Neural crest cell (in vitro differentiated cells): Measurements from ENCODE around the gene GJA3. TPM values are rescaled to one million over a fixed set of nuclear protein-coding genes. Genes with fewer than 3 reads are reported as not detected.
A peak's percentile ranks its signal among the peaks of the same experiment; 100 is the strongest.

Experiments
- DNase-seq: peaks from one replicate; pipeline ENCODE4 v3.0.0; 2021; ENCODE audit warnings: low read depth, mixed read lengths, low spot score
- H3K27ac Mint-ChIP-seq: one replicate; pipeline ENCODE4 v1.8.0; 2021; ENCODE audit warnings: mild to moderate bottlenecking, mixed read lengths; ENCODE audit not compliant: unreplicated experiment
- H3K27me3 Mint-ChIP-seq: 2 replicates; pipeline ENCODE4 v1.8.0; 2021; ENCODE audit warnings: low read depth, mild to moderate bottlenecking, mixed read lengths
- H3K36me3 Mint-ChIP-seq: 2 replicates; pipeline ENCODE4 v1.8.0; 2021; ENCODE audit warnings: low read depth, mild to moderate bottlenecking, mixed read lengths
- H3K4me1 Mint-ChIP-seq: 2 replicates; pipeline ENCODE4 v1.8.0; 2021; ENCODE audit warnings: mixed read lengths
- H3K4me3 Mint-ChIP-seq: one replicate; pipeline ENCODE4 v1.8.0; 2021; ENCODE audit warnings: mild to moderate bottlenecking, mixed read lengths
- H3K9me3 Mint-ChIP-seq: 2 replicates; pipeline ENCODE4 v1.8.0; 2021; ENCODE audit warnings: mixed read lengths
- total RNA-seq: library from RNA; stranded (reverse); gene quantifications from 2 replicates; pipeline ENCODE4 v1.2.1, GENCODE V29; 2021
- TF ChIP-seq, protein P1 (sequence below): fragments of 200-600 bp; sonication (generic); conservative IDR thresholded peaks from 2 replicates; pipeline ENCODE4 v1.5.0; 2021; ENCODE audit warnings: antibody characterized with exemption, mild to moderate bottlenecking

The GJA3 gene
- total RNA-seq, 1 donor from 2014 or later, result not detected

DNA sequence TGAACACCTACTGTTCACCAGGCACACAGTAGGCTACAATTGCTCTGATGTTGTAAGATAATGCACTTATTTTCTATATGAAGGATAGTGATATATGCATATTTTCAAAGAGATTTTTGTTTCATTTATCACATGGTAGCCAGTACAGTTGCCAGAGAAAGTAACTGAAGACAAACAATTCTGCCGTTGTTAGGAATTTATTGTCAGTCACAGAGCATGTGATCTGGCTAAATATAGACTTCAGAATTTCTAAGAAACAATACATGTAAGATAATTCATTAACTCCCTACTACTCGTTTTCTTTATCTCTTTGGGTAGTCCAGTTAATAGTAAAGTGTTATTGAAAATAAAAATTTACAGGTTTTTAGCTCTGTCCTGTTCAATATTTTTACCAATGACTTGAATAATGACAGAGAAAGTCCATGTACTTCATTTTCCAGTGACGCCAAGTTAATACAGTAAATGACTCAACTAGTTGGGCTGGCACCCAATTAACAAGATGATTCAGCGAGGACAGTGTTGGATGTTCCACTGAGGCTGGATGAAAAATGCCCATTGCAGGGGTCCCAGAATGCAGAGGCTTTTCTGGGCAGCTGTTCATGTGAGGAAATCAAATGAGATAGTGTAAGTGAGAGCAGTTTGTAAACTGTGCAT, 35.6 kb downstream of the GJA3 start:
- Mint-ChIP-seq H3K36me3 (no peaks in the 10 kb centered on the region), H3K27ac (no peak overlapping the region), H3K4me1 (peaks cover 6% of the 10 kb centered on the region), H3K27me3 (peaks cover 31% of the 10 kb centered on the region), H3K4me3 (no peak overlapping the region), H3K9me3 (no peaks in the 10 kb centered on the region)
- TF ChIP-seq, protein P1, sequence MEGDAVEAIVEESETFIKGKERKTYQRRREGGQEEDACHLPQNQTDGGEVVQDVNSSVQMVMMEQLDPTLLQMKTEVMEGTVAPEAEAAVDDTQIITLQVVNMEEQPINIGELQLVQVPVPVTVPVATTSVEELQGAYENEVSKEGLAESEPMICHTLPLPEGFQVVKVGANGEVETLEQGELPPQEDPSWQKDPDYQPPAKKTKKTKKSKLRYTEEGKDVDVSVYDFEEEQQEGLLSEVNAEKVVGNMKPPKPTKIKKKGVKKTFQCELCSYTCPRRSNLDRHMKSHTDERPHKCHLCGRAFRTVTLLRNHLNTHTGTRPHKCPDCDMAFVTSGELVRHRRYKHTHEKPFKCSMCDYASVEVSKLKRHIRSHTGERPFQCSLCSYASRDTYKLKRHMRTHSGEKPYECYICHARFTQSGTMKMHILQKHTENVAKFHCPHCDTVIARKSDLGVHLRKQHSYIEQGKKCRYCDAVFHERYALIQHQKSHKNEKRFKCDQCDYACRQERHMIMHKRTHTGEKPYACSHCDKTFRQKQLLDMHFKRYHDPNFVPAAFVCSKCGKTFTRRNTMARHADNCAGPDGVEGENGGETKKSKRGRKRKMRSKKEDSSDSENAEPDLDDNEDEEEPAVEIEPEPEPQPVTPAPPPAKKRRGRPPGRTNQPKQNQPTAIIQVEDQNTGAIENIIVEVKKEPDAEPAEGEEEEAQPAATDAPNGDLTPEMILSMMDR, result no peak
- DNase-seq, result no peak

DNA sequence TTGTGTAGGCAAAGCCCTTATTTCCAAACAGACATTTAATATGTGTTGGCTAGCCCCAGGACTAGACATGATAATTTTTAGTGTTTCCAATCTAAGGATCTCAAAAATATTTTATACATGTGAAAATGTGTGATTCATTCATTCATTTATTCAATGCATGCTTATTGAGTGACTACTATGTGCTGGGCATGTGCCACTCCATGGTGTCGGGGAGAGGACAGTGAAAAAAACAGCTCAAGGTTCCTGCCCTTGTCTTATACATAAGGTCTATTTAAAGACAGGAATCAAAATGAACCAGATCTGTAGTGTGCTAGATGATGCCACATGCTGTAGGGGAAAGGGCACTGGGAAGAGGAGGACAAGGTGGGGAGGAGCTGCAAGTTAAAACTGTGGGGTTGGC, 36.5 kb downstream of the GJA3 start:
- H3K4me3 Mint-ChIP-seq, result peak overlapping the region; percentile 22
- no peaks in the 10 kb centered on the region for H3K9me3 Mint-ChIP-seq
- H3K36me3 Mint-ChIP-seq, result no peaks in the 10 kb centered on the region
- DNase-seq, result no peak
- TF ChIP-seq, protein P1, result no peak
- H3K4me1 Mint-ChIP-seq, result peaks cover 13% of the 10 kb centered on the region
- H3K27me3 Mint-ChIP-seq, result peaks cover 37% of the 10 kb centered on the region
- no peak overlapping the region for H3K27ac Mint-ChIP-seq

DNA sequence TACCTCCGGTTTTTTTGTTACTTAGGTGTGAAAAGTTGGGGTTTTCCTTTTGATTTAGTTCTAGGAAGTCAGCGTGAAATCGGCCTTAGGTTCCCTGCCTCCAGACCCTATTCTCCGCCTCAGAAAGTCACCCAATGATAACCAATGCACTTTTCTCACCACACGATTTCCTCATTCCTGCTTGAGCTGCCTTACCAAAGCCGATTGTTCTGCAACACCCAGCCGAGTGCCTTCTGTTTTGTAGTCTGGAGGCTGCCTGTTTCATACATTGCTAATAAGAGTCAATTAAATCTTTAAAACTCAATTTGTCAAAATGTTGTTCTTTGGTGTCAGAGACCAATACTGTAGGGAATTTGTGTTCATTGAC, 39.7 kb downstream of the GJA3 start:
- peak overlapping the region; percentile 22 for H3K27ac Mint-ChIP-seq
- DNase-seq, result no peak
- H3K4me1 Mint-ChIP-seq, result peaks cover 20% of the 10 kb centered on the region
- peaks cover 35% of the 10 kb centered on the region for H3K27me3 Mint-ChIP-seq
- TF ChIP-seq, protein P1, result no peak
- peak overlapping the region; percentile 36 for H3K4me3 Mint-ChIP-seq
- no peaks in the 10 kb centered on the region for H3K36me3 Mint-ChIP-seq
- no peaks in the 10 kb centered on the region for H3K9me3 Mint-ChIP-seq

DNA sequence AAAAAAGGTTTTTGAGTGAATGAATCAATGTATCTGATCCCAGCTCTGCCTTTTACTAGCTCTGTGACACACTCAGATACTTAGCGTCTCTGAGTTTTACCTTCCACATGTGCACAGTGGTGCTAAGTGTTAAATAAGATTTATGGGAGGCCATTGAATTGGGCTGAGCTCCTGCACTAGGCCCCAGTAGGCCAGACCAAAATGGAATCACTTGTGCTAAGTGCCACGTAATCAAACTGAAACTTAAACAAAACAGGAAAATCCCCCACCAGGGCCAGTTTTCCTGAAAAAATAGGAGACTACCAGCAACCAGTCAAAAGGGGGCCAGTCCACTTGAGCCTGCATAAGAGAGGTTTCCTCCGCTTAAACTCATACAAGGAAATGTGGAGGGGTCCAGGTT, 40.9 kb downstream of the GJA3 start:
- Mint-ChIP-seq H3K27me3 (peaks cover 26% of the 10 kb centered on the region), H3K27ac (no peak overlapping the region), H3K9me3 (no peaks in the 10 kb centered on the region), H3K36me3 (no peaks in the 10 kb centered on the region), H3K4me3 (peak overlapping the region; percentile 80), H3K4me1 (peaks cover 14% of the 10 kb centered on the region)
- TF ChIP-seq, protein P1, result no peak
- no peak for DNase-seq

DNA sequence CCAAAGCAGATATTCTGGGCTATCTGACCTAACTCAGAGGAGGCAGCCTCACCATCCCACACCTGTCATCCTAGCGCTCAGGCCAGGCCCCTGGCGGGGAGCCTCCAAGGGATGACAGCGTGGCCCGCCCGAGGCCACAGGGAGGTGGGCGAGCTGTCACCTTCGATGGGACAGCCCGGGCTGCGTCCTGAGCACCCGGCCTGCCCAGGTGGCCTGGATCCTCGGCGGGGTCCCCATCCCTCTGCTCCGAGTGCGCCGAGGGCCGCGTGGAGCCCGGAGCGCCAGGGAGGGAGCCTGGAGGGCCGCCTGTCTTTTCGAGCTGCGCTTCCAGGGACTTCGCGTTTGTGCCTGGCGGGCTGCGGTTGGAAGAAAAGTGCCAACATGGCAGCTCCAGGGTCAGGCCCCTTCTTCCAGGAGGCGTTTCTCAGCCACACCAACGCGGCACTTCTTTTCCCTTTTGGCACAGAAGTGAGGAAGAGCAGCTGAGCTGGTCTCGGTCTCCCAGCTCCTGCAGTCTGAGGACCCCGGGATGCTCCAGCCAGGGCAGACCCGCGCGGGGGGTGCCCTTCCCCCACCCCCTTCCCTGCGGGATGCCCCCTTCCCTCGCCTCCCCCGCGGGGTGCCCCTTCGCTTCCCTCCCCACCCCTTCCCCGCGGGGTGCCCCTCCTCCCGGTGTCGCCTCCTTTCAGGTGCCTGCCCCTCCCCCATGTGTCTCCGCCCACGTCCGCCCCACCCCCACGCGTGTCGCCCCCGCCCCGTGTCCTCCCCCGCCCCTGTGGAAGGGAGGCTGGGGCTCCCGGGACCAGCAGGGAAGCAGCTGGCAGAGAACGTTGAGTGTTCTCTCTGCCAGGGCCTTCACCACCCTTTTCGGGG, 42.3 kb downstream of the GJA3 start:
- Mint-ChIP-seq H3K4me3 (peak overlapping the region; percentile 86), H3K27ac (no peak overlapping the region), H3K36me3 (no peaks in the 10 kb centered on the region), H3K27me3 (peaks cover 19% of the 10 kb centered on the region), H3K9me3 (no peaks in the 10 kb centered on the region), H3K4me1 (peaks cover 14% of the 10 kb centered on the region)
- TF ChIP-seq, protein P1, result peak; percentile 58
- peak; percentile 23 for DNase-seq
